GM12874 (cell line): ENCODE data around the gene MYO3B.

Source experiments
- TF ChIP-seq, protein P1 (sequence below): IDR thresholded peaks from 2 replicates; pipeline ENCODE4 v1.5.1; 2011; ENCODE audit warnings: low read depth, mild to moderate bottlenecking, control low read depth, low read length, moderate library complexity; ENCODE audit not compliant: insufficient read depth

The MYO3B gene

GRCh38 chr2:170221317-170222288 lies 43.7 kb downstream of the MYO3B start:
- TF ChIP-seq, protein P1, sequence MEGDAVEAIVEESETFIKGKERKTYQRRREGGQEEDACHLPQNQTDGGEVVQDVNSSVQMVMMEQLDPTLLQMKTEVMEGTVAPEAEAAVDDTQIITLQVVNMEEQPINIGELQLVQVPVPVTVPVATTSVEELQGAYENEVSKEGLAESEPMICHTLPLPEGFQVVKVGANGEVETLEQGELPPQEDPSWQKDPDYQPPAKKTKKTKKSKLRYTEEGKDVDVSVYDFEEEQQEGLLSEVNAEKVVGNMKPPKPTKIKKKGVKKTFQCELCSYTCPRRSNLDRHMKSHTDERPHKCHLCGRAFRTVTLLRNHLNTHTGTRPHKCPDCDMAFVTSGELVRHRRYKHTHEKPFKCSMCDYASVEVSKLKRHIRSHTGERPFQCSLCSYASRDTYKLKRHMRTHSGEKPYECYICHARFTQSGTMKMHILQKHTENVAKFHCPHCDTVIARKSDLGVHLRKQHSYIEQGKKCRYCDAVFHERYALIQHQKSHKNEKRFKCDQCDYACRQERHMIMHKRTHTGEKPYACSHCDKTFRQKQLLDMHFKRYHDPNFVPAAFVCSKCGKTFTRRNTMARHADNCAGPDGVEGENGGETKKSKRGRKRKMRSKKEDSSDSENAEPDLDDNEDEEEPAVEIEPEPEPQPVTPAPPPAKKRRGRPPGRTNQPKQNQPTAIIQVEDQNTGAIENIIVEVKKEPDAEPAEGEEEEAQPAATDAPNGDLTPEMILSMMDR, result no peak

- TF ChIP-seq, protein P1, result no peak
Measured at GRCh38 chr2:170222298-170222697, 44.4 kb downstream of the MYO3B start.

DNA sequence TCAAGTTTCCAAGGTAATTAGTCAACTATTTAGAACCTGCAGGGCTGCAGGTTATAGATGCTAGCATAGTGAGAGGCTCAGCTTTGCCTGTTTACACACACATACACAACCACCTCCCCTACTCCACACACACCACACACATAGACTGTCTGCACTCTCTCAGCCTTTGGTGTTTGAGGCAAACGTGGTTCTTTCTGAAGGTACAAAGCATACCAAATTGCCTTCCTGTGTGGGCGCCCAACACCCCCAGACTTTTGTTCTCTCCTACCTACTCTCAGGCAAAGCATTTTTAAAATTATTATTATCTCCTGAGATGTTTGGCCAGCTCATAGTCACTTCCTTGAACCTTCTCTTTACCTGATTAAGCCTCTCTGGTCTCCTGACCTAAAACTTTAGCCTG lies 44.9 kb downstream of the MYO3B start:
- TF ChIP-seq, protein P1, result no peak

DNA sequence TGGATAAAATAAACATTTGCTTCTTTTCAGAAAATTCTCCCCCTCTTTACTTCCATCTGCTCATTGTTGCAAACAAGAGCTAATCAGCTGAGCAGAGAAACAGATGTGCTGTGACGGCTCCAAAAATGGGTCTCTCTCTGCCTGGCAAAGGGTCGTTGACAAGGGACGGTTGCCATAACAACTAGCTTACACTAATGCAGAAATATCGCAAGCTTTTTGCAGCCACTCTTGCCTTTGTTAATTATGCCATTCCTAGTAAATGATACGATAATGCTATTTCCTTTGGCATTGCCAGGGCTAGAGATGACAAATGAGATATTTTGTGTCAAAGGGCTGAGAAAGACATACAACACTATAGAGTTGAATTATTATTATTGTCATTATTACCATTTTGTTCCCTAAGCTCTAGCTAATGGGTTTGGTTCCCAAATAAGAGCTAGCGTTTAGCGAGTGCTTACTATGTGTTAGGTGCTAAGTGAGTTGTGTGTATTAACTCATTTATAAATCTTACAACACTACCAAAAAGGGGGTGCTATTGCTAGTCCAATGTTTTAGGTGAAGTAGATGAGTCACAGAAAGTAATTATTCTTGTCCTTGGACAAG lies 46.8 kb downstream of the MYO3B start:
- TF ChIP-seq, protein P1, result no peak

- TF ChIP-seq, protein P1, result no peak
Measured at GRCh38 chr2:170226216-170226615, 48.3 kb downstream of the MYO3B start.

- TF ChIP-seq, protein P1, result no peak
Measured at GRCh38 chr2:170227507-170227947, 49.6 kb downstream of the MYO3B start.

GRCh38 chr2:170227951-170228350 lies 50.0 kb downstream of the MYO3B start:
- TF ChIP-seq, protein P1, result no peak
